ENCODE data around the gene SAMD4B. TPM values are rescaled to one million over a fixed set of nuclear protein-coding genes. Genes with fewer than 3 reads are reported as not detected.

SAMD4B gene
- total and polyA plus RNA-seq, 2 donors from 2014 or later, result 92.9 to 100 TPM

- DNase-seq (peak in 1 of 5 donors; percentile 66), FAIRE-seq (no peak)
- H3K4me3 ChIP-seq (ENCODE audit: low read length in 3 of 3), result peak overlapping the region in 2 of 3 donors; percentile 21 to 99
- H3K4me1 ChIP-seq (ENCODE audit: control insufficient read depth in 2 of 3, insufficient read depth in 2 of 3, low read depth in 1 of 3, low read length in 3 of 3), result peaks cover 13 to 20% (median 15%) of the 10 kb centered on the region in 3 donors
- peak overlapping the region in 1 of 3 donors; percentile 22 for H3K9ac ChIP-seq (ENCODE audit: low read length in 3 of 3)
- no peaks in the 10 kb centered on the region for H3K27me3 ChIP-seq (ENCODE audit: control insufficient read depth, insufficient read depth, low read length)
- TF ChIP-seq CTCF (IDR thresholded peaks at IDR 0.05; ENCODE audit: borderline replicate concordance, extremely low read depth, insufficient read depth), result no peak
- intact Hi-C loops (cut with DNase I), result no loop called here
- H3K27ac ChIP-seq (ENCODE audit: low read depth in 2 of 2, low read length in 2 of 2), result no peak overlapping the region
- H3K36me3 ChIP-seq (ENCODE audit: control insufficient read depth in 2 of 3, insufficient read depth in 3 of 3, low read length in 3 of 3), result peaks cover 0 to 8% (median 2%) of the 10 kb centered on the region in 3 donors
- H3K9me3 ChIP-seq (ENCODE audit: control insufficient read depth in 2 of 3, insufficient read depth in 1 of 3, low read length in 3 of 3), result no peaks in the 10 kb centered on the region
These were observed 73.2 kb downstream of the SAMD4B start for GRCh38 chr19:39415111-39416046.

GRCh38 chr19:39416152-39417120, 74.2 kb downstream of the SAMD4B start:
- Histone ChIP-seq H3K4me3 (ENCODE audit: low read length in 3 of 3) (no peak overlapping the region), H3K4me1 (ENCODE audit: control insufficient read depth in 2 of 3, insufficient read depth in 2 of 3, low read depth in 1 of 3, low read length in 3 of 3) (peaks cover 4 to 9% (median 5%) of the 10 kb centered on the region in 3 donors), H3K9ac (ENCODE audit: low read length in 3 of 3) (no peak overlapping the region), H3K9me3 (ENCODE audit: control insufficient read depth in 2 of 3, insufficient read depth in 1 of 3, low read length in 3 of 3) (no peaks in the 10 kb centered on the region), H3K27me3 (ENCODE audit: control insufficient read depth, insufficient read depth, low read length) (no peaks in the 10 kb centered on the region), H3K27ac (ENCODE audit: low read depth in 2 of 2, low read length in 2 of 2) (no peak overlapping the region), H3K36me3 (ENCODE audit: control insufficient read depth in 2 of 3, insufficient read depth in 3 of 3, low read length in 3 of 3) (peaks cover 0 to 9% (median 2%) of the 10 kb centered on the region in 3 donors)
- no peak for TF ChIP-seq CTCF (IDR thresholded peaks at IDR 0.05; ENCODE audit: borderline replicate concordance, extremely low read depth, insufficient read depth)
- DNase-seq (peak in 1 of 5 donors; percentile 59), FAIRE-seq (no peak)
- intact Hi-C loops (cut with DNase I), result no loop called here

GRCh38 chr19:39417463-39418181, 75.4 kb downstream of the SAMD4B start:
- intact Hi-C loops (cut with DNase I), result no loop called here
- peaks cover 0 to 4% (median 3%) of the 10 kb centered on the region in 3 donors for H3K4me1 ChIP-seq (ENCODE audit: control insufficient read depth in 2 of 3, insufficient read depth in 2 of 3, low read depth in 1 of 3, low read length in 3 of 3)
- H3K27ac ChIP-seq (ENCODE audit: low read depth in 2 of 2, low read length in 2 of 2), result no peak overlapping the region
- peaks cover 0 to 9% (median 2%) of the 10 kb centered on the region in 3 donors for H3K36me3 ChIP-seq (ENCODE audit: control insufficient read depth in 2 of 3, insufficient read depth in 3 of 3, low read length in 3 of 3)
- no peak for TF ChIP-seq CTCF (IDR thresholded peaks at IDR 0.05; ENCODE audit: borderline replicate concordance, extremely low read depth, insufficient read depth)
- FAIRE-seq, result no peak
- H3K9me3 ChIP-seq (ENCODE audit: control insufficient read depth in 2 of 3, insufficient read depth in 1 of 3, low read length in 3 of 3), result no peaks in the 10 kb centered on the region
- no peak overlapping the region for H3K4me3 ChIP-seq (ENCODE audit: low read length in 3 of 3)
- DNase-seq, result no peak
- no peak overlapping the region for H3K9ac ChIP-seq (ENCODE audit: low read length in 3 of 3)
- H3K27me3 ChIP-seq (ENCODE audit: control insufficient read depth, insufficient read depth, low read length), result no peaks in the 10 kb centered on the region
